IMR-90 (cell line): Measurements from ENCODE around the gene FLRT1. TPM values are rescaled to one million over a fixed set of nuclear protein-coding genes. Genes with fewer than 3 reads are reported as not detected.

Source experiments
- ATAC-seq: fragments of 200-7000 bp; cut with Tn5 transposase; 2 replicates; pipeline ENCODE4 v1.9.1; 2020; ENCODE audit warnings: low read depth, mild to moderate bottlenecking, moderate library complexity
- BruUV-seq: library from RNA; stranded (reverse); fragments of 400-500 nt; replicated peaks from 2 replicates; lab custom pipeline; 2021; lab: Mats Ljungman, UMichigan
- CTCF ChIA-PET: fragments of 300-600 bp; formaldehyde crosslinking; extraction: SDS; loops from one replicate; lab custom pipeline; 2021; ENCODE audit warnings: antibody characterized with exemption; lab: Yijun Ruan, JAX
- POLR2A ChIA-PET: fragments of 300-600 bp; sonication (Branson Sonifier 250); formaldehyde crosslinking; loops from one replicate; lab custom pipeline; 2022; ENCODE audit warnings: antibody characterized with exemption; ENCODE audit not compliant: unreplicated experiment; lab: Charles Lee
- DNase-seq: peaks from one replicate; pipeline ENCODE4 v3.0.0; 2013
- H2AFZ ChIP-seq: replicated peaks from 2 replicates; pipeline ENCODE3; 2013; ENCODE audit warnings: low read length, mild to moderate bottlenecking; ENCODE audit not compliant: poor library complexity
- H2AK5ac ChIP-seq: 2 replicates; pipeline ENCODE4 v1.6.1; 2013; ENCODE audit warnings: low read depth, low read length, inconsistent platforms
- H2AK9ac ChIP-seq: replicated peaks from 2 replicates; pipeline ENCODE3; 2013; ENCODE audit warnings: mild to moderate bottlenecking, low read depth, low read length, moderate library complexity; ENCODE audit not compliant: poor library complexity
- H2BK120ac ChIP-seq: 2 replicates; pipeline ENCODE4 v1.6.1; 2013; ENCODE audit warnings: low read depth, low read length, inconsistent platforms
- H2BK15ac ChIP-seq: 3 replicates; pipeline ENCODE4 v1.6.1; 2013; ENCODE audit warnings: low read depth, low read length, inconsistent platforms
- H2BK20ac ChIP-seq: 2 replicates; pipeline ENCODE4 v1.6.1; 2013; ENCODE audit warnings: low read depth, mild to moderate bottlenecking, inconsistent platforms, low read length, moderate library complexity
- H2BK5ac ChIP-seq: 2 replicates; pipeline ENCODE4 v1.6.1; 2013; ENCODE audit warnings: mild to moderate bottlenecking, low read depth, low read length, inconsistent platforms; ENCODE audit not compliant: poor library complexity, severe bottlenecking
- H3K14ac ChIP-seq: replicated peaks from 2 replicates; pipeline ENCODE4 v1.6.1; 2013; ENCODE audit warnings: low read depth, low read length, inconsistent platforms
- H3K18ac ChIP-seq: 2 replicates; pipeline ENCODE4 v1.6.1; 2013; ENCODE audit warnings: low read depth, low read length, control low read depth
- H3K23ac ChIP-seq: 2 replicates; pipeline ENCODE4 v1.6.1; 2013; ENCODE audit warnings: low read depth, low read length, inconsistent platforms
- H3K27ac ChIP-seq: 2 replicates; pipeline ENCODE4 v1.5.1; 2013; ENCODE audit warnings: mild to moderate bottlenecking, control low read depth, low read length; ENCODE audit not compliant: insufficient read depth
- H3K27me3 ChIP-seq: 2 replicates; pipeline ENCODE4 v1.6.1; 2013; ENCODE audit warnings: low read length; ENCODE audit not compliant: control insufficient read depth, insufficient read depth
- H3K36me3 ChIP-seq: 2 replicates; pipeline ENCODE4 v1.6.1; 2013; ENCODE audit warnings: low read length, mixed read lengths; ENCODE audit not compliant: control insufficient read depth, insufficient read depth
- H3K4ac ChIP-seq: 2 replicates; pipeline ENCODE4 v1.6.1; 2013; ENCODE audit warnings: low read depth, low read length, inconsistent platforms
- H3K4me1 ChIP-seq: 2 replicates; pipeline ENCODE4 v1.6.1; 2013; ENCODE audit warnings: low read length, mixed read lengths; ENCODE audit not compliant: control insufficient read depth, insufficient read depth
- H3K4me2 ChIP-seq: 2 replicates; pipeline ENCODE4 v1.6.1; 2013; ENCODE audit warnings: low read depth, mild to moderate bottlenecking, control low read depth, low read length, moderate library complexity
- H3K4me3 ChIP-seq: 2 replicates; pipeline ENCODE4 v1.5.1; 2013; ENCODE audit warnings: low read depth, mild to moderate bottlenecking, control low read depth, low read length, moderate library complexity; ENCODE audit not compliant: insufficient read depth
- H3K56ac ChIP-seq: 2 replicates; pipeline ENCODE4 v1.6.1; 2013; ENCODE audit warnings: low read length, inconsistent platforms; ENCODE audit not compliant: insufficient read depth; ENCODE audit errors: extremely low read depth
- H3K79me1 ChIP-seq, 2 experiments: 2 replicates each; pipeline ENCODE4 v1.6.1; 2013; ENCODE audit warnings: low read length in 2 of 2, inconsistent platforms in 1 of 2, low read depth in 1 of 2
- H3K9ac ChIP-seq: 2 replicates; pipeline ENCODE4 v1.6.1; 2013; ENCODE audit warnings: low read depth, low read length, control low read depth
- H3K9me1 ChIP-seq: 2 replicates; pipeline ENCODE4 v1.6.1; 2013; ENCODE audit warnings: low read length, inconsistent platforms; ENCODE audit not compliant: insufficient read depth
- H3K9me3 ChIP-seq: 2 replicates; pipeline ENCODE4 v1.6.1; 2013; ENCODE audit warnings: low read length; ENCODE audit not compliant: control insufficient read depth, insufficient read depth
- H4K20me1 ChIP-seq: 2 replicates; pipeline ENCODE4 v1.6.1; 2013; ENCODE audit warnings: low read length, inconsistent platforms; ENCODE audit not compliant: insufficient read depth
- H4K5ac ChIP-seq: 2 replicates; pipeline ENCODE4 v1.6.1; 2013; ENCODE audit warnings: mild to moderate bottlenecking, low read depth, low read length, control low read depth
- H4K8ac ChIP-seq, 2 experiments: 2 replicates each; pipeline ENCODE4 v1.6.1; 2013; ENCODE audit warnings: low read depth in 2 of 2, low read length in 2 of 2, control low read depth in 1 of 2, inconsistent platforms in 1 of 2
- H4K91ac ChIP-seq: 2 replicates; pipeline ENCODE4 v1.6.1; 2013; ENCODE audit warnings: low read depth, low read length, inconsistent platforms; ENCODE audit not compliant: insufficient read depth
- CEBPB ChIP-seq: IDR thresholded peaks from 2 replicates; pipeline ENCODE4 v1.6.1; 2012; ENCODE audit warnings: low read depth, low read length, improper control_type of control experiment
- CHD1 ChIP-seq: IDR thresholded peaks from 2 replicates; pipeline ENCODE4 v1.6.1; 2012; ENCODE audit warnings: low read depth, low read length, improper control_type of control experiment
- FOS ChIP-seq: fragments of 150-350 bp; IDR thresholded peaks from 2 replicates; pipeline ENCODE4 v1.6.1; 2016; ENCODE audit warnings: low read depth, low read length
- MAFK ChIP-seq: IDR thresholded peaks from 2 replicates; pipeline ENCODE4 v1.6.1; 2012; ENCODE audit warnings: low read depth, low read length, improper control_type of control experiment
- MAZ ChIP-seq: IDR thresholded peaks from 2 replicates; pipeline ENCODE4 v1.6.1; 2012; ENCODE audit warnings: low read depth, mild to moderate bottlenecking, low read length, improper control_type of control experiment, moderate library complexity, borderline replicate concordance
- MXI1 ChIP-seq: IDR thresholded peaks from 2 replicates; pipeline ENCODE4 v1.6.1; 2012; ENCODE audit warnings: low read depth, mild to moderate bottlenecking, low read length, moderate library complexity, borderline replicate concordance
- RAD21 ChIP-seq: IDR thresholded peaks from 2 replicates; pipeline ENCODE4 v1.6.1; 2012; ENCODE audit warnings: low read length, improper control_type of control experiment
- RCOR1 ChIP-seq: IDR thresholded peaks from 2 replicates; pipeline ENCODE4 v1.6.1; 2012; ENCODE audit warnings: mild to moderate bottlenecking, low read length, improper control_type of control experiment; ENCODE audit not compliant: insufficient replicate concordance
- RFX5 ChIP-seq: IDR thresholded peaks from 2 replicates; pipeline ENCODE4 v1.8.0; 2012; ENCODE audit warnings: low read depth, mild to moderate bottlenecking, low read length, moderate library complexity
- WGBS, 2 experiments: methylation state at CpG; one replicate each; pipeline versions ENCODE4 v1.1.5 to v1.1.7; 2013; ENCODE audit warnings: missing lambda C conversion rate in 2 of 2; ENCODE audit not compliant: insufficient read length in 1 of 2; ENCODE audit errors: extremely low coverage in 2 of 2; 5-methylcytosine and 5-hydroxymethylcytosine counted together
- dilution Hi-C: fragments of 300-500 bp; cut with HindIII; formaldehyde crosslinking; loops from one replicate; pipeline ENCODE4 v1.14.3; 2018; ENCODE audit warnings: low sequenced_read_pairs; ENCODE audit not compliant: unreplicated experiment
- in situ Hi-C: fragments of 300-500 bp; cut with MboI; formaldehyde crosslinking; loops from 3 replicates; pipeline ENCODE4 v1.14.3; 2019; ENCODE audit warnings: low sequenced_read_pairs, inconsistent platforms, mixed read lengths
- intact Hi-C: fragments of 100-400 bp; cut with micrococcal nuclease; formaldehyde crosslinking; loops from 2 replicates; pipeline ENCODE4 v1.10.0; 2022
- polyA plus RNA-seq, 3 experiments: library from polyadenylated mRNA; depleted of rRNA; stranded (reverse); fragments of >200 nt; gene quantifications; 2 replicates each; pipeline ENCODE4 v1.2.3, GENCODE V29; 2012; ENCODE audit warnings: low replicate concordance in 1 of 3
- total RNA-seq: library from RNA; depleted of rRNA; stranded (reverse); fragments of >200 nt; gene quantifications from 2 replicates; pipeline ENCODE4 v1.2.3, GENCODE V29; 2012
- TF ChIP-seq, protein P1 (sequence below): conservative IDR thresholded peaks from 2 replicates; pipeline ENCODE4 v1.5.1; 2012; ENCODE audit warnings: mild to moderate bottlenecking, low read depth, low read length, improper control_type of control experiment

Gene FLRT1
- total and polyA plus RNA-seq, 2 of the 4 experiments (the other 2 are of a cell fraction), result under 0.01 to 0.07 TPM

GRCh38 chr11:63991558-63991957, 44.2 kb upstream of the FLRT1 start:
- Histone ChIP-seq H2BK20ac (no peak overlapping the region), H3K4me2 (no peak overlapping the region), H3K14ac (no peak overlapping the region), H4K8ac (no peak overlapping the region), H4K20me1 (peaks cover 30% of the 10 kb centered on the region), H3K9me3 (no peaks in the 10 kb centered on the region), H2BK120ac (no peak overlapping the region), H3K9me1 (peaks cover 9% of the 10 kb centered on the region), H3K27ac (no peak overlapping the region), H3K4ac (no peak overlapping the region), H4K5ac (no peak overlapping the region), H2AFZ (no peak overlapping the region), H2BK15ac (no peak overlapping the region), H2AK9ac (no peak overlapping the region), H3K18ac (no peak overlapping the region), H2BK5ac (no peak overlapping the region), H3K9ac (no peak overlapping the region), H3K23ac (no peak overlapping the region), H3K4me1 (no peaks in the 10 kb centered on the region), H2AK5ac (no peak overlapping the region), H3K79me1 (peaks cover 35 to 64% of the 10 kb centered on the region in 2 experiments), H4K91ac (no peak overlapping the region), H3K27me3 (no peaks in the 10 kb centered on the region), H3K56ac (no peak overlapping the region), H3K36me3 (peaks cover 49% of the 10 kb centered on the region), H3K4me3 (no peak overlapping the region)
- no peak for DNase-seq
- CTCF ChIA-PET, result no interaction called here
- TF ChIP-seq RAD21, result no peak
- no peak for TF ChIP-seq CHD1
- no peak for TF ChIP-seq CEBPB
- no peak for TF ChIP-seq MAFK
- TF ChIP-seq, protein P1, sequence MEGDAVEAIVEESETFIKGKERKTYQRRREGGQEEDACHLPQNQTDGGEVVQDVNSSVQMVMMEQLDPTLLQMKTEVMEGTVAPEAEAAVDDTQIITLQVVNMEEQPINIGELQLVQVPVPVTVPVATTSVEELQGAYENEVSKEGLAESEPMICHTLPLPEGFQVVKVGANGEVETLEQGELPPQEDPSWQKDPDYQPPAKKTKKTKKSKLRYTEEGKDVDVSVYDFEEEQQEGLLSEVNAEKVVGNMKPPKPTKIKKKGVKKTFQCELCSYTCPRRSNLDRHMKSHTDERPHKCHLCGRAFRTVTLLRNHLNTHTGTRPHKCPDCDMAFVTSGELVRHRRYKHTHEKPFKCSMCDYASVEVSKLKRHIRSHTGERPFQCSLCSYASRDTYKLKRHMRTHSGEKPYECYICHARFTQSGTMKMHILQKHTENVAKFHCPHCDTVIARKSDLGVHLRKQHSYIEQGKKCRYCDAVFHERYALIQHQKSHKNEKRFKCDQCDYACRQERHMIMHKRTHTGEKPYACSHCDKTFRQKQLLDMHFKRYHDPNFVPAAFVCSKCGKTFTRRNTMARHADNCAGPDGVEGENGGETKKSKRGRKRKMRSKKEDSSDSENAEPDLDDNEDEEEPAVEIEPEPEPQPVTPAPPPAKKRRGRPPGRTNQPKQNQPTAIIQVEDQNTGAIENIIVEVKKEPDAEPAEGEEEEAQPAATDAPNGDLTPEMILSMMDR, result no peak
- no peak for TF ChIP-seq RCOR1
- TF ChIP-seq FOS, result no peak
- no peak for TF ChIP-seq RFX5
- no peak for TF ChIP-seq MXI1
- no peak for TF ChIP-seq MAZ
- in situ Hi-C loops, result loop anchor here (5.0 kb wide), 1 partner anchor 156 kb away; no protein-coding TSS in a partner anchor
- ATAC-seq, result no peak
- 100% methylated on average over 7 of the region's 10 CpGs; no CpG with 5 or more reads in 1 of the 2 experiments for WGBS, 2 experiments
- no TSS peak for BruUV-seq
- dilution Hi-C loops, result no loop called here
- POLR2A ChIA-PET, result no interaction called here
- intact Hi-C loops, result no loop called here
